ENCODE results near the gene HSF2.

The HSF2 gene, protein sequence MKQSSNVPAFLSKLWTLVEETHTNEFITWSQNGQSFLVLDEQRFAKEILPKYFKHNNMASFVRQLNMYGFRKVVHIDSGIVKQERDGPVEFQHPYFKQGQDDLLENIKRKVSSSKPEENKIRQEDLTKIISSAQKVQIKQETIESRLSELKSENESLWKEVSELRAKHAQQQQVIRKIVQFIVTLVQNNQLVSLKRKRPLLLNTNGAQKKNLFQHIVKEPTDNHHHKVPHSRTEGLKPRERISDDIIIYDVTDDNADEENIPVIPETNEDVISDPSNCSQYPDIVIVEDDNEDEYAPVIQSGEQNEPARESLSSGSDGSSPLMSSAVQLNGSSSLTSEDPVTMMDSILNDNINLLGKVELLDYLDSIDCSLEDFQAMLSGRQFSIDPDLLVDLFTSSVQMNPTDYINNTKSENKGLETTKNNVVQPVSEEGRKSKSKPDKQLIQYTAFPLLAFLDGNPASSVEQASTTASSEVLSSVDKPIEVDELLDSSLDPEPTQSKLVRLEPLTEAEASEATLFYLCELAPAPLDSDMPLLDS

GRCh38 chr6:122399348-122400120, at the start of gene HSF2:
Gene HSF2 (plus strand): TSS chr6:122399652. CDS start chr6:122399738, 86 bp downstream.
- H3K27me3 ChIP-seq (ENCODE audit: control insufficient read depth, insufficient read depth, low read length) = no peaks in the 10 kb centered on the region
- H3K9me3 ChIP-seq (ENCODE audit: control insufficient read depth, low read length) = no peaks in the 10 kb centered on the region
- peak within 1 kb of the TSS; percentile 85 for H3K9ac ChIP-seq (ENCODE audit: low read length)
- no peaks in the 10 kb centered on the region for H3K4me1 ChIP-seq (ENCODE audit: control insufficient read depth, insufficient read depth, low read length)
- no peaks in the 10 kb centered on the region for H3K36me3 ChIP-seq (ENCODE audit: control insufficient read depth, insufficient read depth, low read length)
- H3K4me3 ChIP-seq (ENCODE audit: low read length) = peak within 1 kb of the TSS; percentile 77

DNA sequence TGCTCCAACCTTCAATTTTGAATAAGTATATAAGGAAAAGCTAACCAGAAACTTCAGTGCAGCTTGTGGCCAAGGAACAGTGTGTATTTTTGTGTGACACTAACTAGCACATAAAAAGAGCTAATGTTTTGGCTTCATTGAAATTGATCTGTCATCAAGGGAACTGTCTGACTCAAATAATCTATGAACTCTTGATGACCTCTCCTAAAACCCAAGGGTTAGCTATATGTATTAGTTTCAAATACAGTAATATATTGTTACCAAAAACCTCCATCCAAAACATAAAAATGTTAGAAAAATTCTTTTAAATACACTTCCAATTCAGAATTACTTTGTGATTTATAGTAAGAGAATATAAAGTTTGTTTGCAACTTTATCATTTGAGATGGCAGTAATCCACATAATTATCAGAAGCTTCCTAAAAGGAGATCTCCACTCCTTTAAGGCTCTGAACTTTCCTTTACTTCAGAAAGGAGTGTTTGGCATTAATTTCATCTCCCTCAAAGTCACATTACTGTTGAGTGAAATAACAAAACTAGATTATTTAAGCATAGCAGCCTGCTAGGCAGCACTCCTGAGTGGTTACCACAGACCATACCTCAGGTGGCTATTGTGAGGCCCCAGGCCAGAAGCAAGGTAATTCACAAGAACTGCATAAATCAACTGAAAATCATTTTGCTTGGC, 46.3 kb upstream of the HSF2 start:
- H3K4me1 ChIP-seq (ENCODE audit: control insufficient read depth, insufficient read depth, low read length) = no peaks in the 10 kb centered on the region
- no peaks in the 10 kb centered on the region for H3K36me3 ChIP-seq (ENCODE audit: control insufficient read depth, insufficient read depth, low read length)
- H3K27me3 ChIP-seq (ENCODE audit: control insufficient read depth, insufficient read depth, low read length) = no peaks in the 10 kb centered on the region
- H3K9me3 ChIP-seq (ENCODE audit: control insufficient read depth, low read length) = no peaks in the 10 kb centered on the region
- no peak overlapping the region for H3K9ac ChIP-seq (ENCODE audit: low read length)
- no peak overlapping the region for H3K4me3 ChIP-seq (ENCODE audit: low read length)

GRCh38 chr6:122360809-122361208, 38.6 kb upstream of the HSF2 start:
- Histone ChIP-seq H3K4me1 (ENCODE audit: control insufficient read depth, insufficient read depth, low read length) (no peaks in the 10 kb centered on the region), H3K36me3 (ENCODE audit: control insufficient read depth, insufficient read depth, low read length) (no peaks in the 10 kb centered on the region), H3K27me3 (ENCODE audit: control insufficient read depth, insufficient read depth, low read length) (no peaks in the 10 kb centered on the region), H3K9ac (ENCODE audit: low read length) (no peak overlapping the region), H3K9me3 (ENCODE audit: control insufficient read depth, low read length) (no peaks in the 10 kb centered on the region), H3K4me3 (ENCODE audit: low read length) (no peak overlapping the region)

DNA sequence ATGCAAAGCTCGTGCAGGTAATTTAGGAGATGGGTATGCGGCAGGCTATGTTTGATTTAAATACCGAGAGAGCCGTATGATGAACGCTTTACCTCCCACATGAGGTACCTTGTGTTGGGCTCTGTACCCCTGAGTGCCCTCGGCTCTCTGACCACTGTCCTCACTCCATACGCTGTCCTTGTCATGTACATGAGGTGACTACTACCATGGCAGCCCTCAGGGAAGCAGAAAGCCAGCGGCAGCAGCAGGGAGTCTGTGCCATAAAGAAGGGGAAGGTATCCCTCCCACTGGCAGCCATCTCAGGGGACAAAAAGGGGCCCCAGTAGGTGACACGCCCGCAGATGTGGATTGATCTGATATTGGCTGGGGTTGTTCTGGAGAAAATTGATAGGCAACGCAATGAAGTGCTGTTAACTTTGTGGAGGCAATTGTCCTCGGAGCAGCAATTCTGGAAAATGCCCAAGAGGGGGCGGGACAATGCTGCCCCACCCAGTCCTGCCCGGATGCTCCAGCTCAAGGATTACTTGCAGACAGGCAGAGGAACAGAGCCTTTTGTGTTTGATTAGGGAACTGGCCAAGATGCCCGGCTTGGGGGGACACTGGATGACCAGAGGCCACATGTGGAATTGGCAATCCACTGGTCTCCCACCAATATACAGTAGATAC, 38.0 kb upstream of the HSF2 start:
- H3K36me3 ChIP-seq (ENCODE audit: control insufficient read depth, insufficient read depth, low read length) = no peaks in the 10 kb centered on the region
- H3K9ac ChIP-seq (ENCODE audit: low read length) = no peak overlapping the region
- H3K4me1 ChIP-seq (ENCODE audit: control insufficient read depth, insufficient read depth, low read length) = no peaks in the 10 kb centered on the region
- H3K9me3 ChIP-seq (ENCODE audit: control insufficient read depth, low read length) = no peaks in the 10 kb centered on the region
- H3K4me3 ChIP-seq (ENCODE audit: low read length) = no peak overlapping the region
- H3K27me3 ChIP-seq (ENCODE audit: control insufficient read depth, insufficient read depth, low read length) = no peaks in the 10 kb centered on the region

GRCh38 chr6:122363769-122364483, 35.5 kb upstream of the HSF2 start:
- H3K9me3 ChIP-seq (ENCODE audit: control insufficient read depth, low read length) = no peaks in the 10 kb centered on the region
- H3K4me3 ChIP-seq (ENCODE audit: low read length) = no peak overlapping the region
- H3K4me1 ChIP-seq (ENCODE audit: control insufficient read depth, insufficient read depth, low read length) = no peaks in the 10 kb centered on the region

DNA sequence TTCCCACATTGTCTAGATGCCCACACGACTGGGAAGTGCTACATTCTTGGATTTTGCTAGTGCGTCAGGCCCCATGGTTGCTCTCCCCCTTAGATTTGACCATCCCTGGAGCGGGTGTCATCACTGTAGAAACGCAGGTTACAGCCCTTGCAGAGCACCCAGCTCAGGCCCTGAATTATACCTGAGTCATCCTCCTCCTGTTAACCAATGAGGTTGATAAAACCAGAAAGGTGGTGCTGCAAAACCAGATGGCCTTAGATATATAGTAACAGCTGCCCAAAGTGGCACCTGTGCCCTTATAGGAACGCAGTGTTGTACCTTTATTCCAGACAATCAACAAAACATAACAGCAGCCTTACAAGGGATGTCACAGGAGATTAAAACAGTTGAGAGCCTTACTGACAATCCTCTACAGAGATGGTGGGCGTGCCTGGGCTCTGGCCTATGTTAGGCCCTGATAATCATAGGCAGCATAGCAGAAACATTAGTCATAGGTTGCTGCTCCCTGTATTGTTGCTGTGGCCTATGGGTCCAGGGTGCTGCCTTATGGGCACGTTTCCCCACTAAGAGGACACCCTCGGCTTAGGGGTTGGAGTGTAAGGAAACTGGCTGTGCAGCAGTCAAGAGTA, 33.6 kb upstream of the HSF2 start:
- no peaks in the 10 kb centered on the region for H3K27me3 ChIP-seq (ENCODE audit: control insufficient read depth, insufficient read depth, low read length)
- H3K9me3 ChIP-seq (ENCODE audit: control insufficient read depth, low read length) = no peaks in the 10 kb centered on the region
- no peaks in the 10 kb centered on the region for H3K4me1 ChIP-seq (ENCODE audit: control insufficient read depth, insufficient read depth, low read length)
- no peaks in the 10 kb centered on the region for H3K36me3 ChIP-seq (ENCODE audit: control insufficient read depth, insufficient read depth, low read length)
- no peak overlapping the region for H3K9ac ChIP-seq (ENCODE audit: low read length)
- no peak overlapping the region for H3K4me3 ChIP-seq (ENCODE audit: low read length)

More at GRCh38 chr6:122363769-122364483, 35.5 kb upstream of the HSF2 start:
- H3K9ac ChIP-seq (ENCODE audit: low read length) = no peak overlapping the region
- H3K27me3 ChIP-seq (ENCODE audit: control insufficient read depth, insufficient read depth, low read length) = no peaks in the 10 kb centered on the region
- H3K36me3 ChIP-seq (ENCODE audit: control insufficient read depth, insufficient read depth, low read length) = no peaks in the 10 kb centered on the region

DNA sequence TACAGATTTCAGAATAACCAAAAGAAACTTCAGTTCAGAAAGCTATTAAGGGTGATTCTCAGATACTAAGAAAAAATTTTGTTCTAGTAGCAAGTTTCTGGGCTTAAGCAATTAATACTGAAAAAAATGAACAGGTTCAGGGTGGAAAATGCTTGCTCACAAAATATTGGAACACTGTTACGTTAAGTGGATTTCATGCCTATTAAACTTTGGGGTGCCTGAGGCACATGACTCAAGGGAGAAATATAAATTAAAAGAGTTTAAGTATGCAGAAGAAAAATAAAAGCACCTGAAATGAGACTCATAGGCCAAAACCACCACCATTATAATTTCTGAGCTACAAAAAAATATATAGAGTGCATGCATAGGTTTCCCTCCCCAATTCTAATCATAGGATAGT, 32.3 kb upstream of the HSF2 start:
- Histone ChIP-seq H3K4me3 (ENCODE audit: low read length) (no peak overlapping the region), H3K9ac (ENCODE audit: low read length) (no peak overlapping the region), H3K4me1 (ENCODE audit: control insufficient read depth, insufficient read depth, low read length) (no peaks in the 10 kb centered on the region), H3K9me3 (ENCODE audit: control insufficient read depth, low read length) (no peaks in the 10 kb centered on the region), H3K36me3 (ENCODE audit: control insufficient read depth, insufficient read depth, low read length) (no peaks in the 10 kb centered on the region), H3K27me3 (ENCODE audit: control insufficient read depth, insufficient read depth, low read length) (no peaks in the 10 kb centered on the region)

DNA sequence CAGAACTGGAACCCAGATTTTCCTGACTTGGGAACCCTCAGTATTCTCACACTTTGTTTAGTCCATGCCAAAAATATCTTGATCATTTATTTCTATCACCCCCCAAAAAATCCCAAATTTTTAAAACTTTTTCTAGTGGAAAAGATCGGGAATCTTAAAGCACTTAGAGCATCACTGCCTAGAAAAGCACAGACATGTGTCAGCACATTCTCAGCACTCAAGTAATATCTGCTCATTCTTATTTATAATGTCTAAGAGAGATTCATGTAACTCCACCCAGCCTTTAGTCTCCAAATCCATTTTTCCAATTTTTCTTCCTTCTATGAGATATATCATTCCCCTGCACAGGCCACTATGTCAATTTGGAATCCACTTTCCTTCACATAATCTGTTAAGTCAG, 29.9 kb upstream of the HSF2 start:
- no peaks in the 10 kb centered on the region for H3K27me3 ChIP-seq (ENCODE audit: control insufficient read depth, insufficient read depth, low read length)
- H3K36me3 ChIP-seq (ENCODE audit: control insufficient read depth, insufficient read depth, low read length) = no peaks in the 10 kb centered on the region
- H3K9me3 ChIP-seq (ENCODE audit: control insufficient read depth, low read length) = no peaks in the 10 kb centered on the region
- H3K4me3 ChIP-seq (ENCODE audit: low read length) = no peak overlapping the region
- H3K4me1 ChIP-seq (ENCODE audit: control insufficient read depth, insufficient read depth, low read length) = no peaks in the 10 kb centered on the region
- H3K9ac ChIP-seq (ENCODE audit: low read length) = no peak overlapping the region

- no peak overlapping the region for H3K4me3 ChIP-seq (ENCODE audit: low read length)
- no peaks in the 10 kb centered on the region for H3K4me1 ChIP-seq (ENCODE audit: control insufficient read depth, insufficient read depth, low read length)
- no peak overlapping the region for H3K9ac ChIP-seq (ENCODE audit: low read length)
- no peaks in the 10 kb centered on the region for H3K9me3 ChIP-seq (ENCODE audit: control insufficient read depth, low read length)
- H3K27me3 ChIP-seq (ENCODE audit: control insufficient read depth, insufficient read depth, low read length) = no peaks in the 10 kb centered on the region
- H3K36me3 ChIP-seq (ENCODE audit: control insufficient read depth, insufficient read depth, low read length) = no peaks in the 10 kb centered on the region
Measured at GRCh38 chr6:122372647-122373046, 26.8 kb upstream of the HSF2 start.

DNA sequence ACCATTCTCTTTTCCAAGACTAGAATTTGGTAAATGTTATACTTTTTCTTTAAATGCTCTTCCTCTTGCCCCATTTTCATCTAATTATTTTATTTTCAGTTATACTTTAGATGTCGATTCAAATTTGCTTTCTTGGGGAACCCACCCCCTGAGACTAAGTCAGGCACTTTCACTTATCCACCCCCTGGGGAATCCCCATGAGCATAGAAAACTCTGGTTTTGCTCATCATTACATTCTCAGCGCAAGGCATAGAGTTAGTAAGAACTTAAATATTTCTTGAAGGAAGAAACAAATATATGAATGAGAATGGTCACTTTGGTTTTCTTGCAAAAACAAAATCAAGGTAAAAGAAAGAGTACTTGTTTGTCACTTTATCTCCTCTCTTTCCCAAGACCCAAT, 25.1 kb upstream of the HSF2 start:
- no peak overlapping the region for H3K4me3 ChIP-seq (ENCODE audit: low read length)
- H3K9ac ChIP-seq (ENCODE audit: low read length) = no peak overlapping the region
- no peaks in the 10 kb centered on the region for H3K9me3 ChIP-seq (ENCODE audit: control insufficient read depth, low read length)
- no peaks in the 10 kb centered on the region for H3K27me3 ChIP-seq (ENCODE audit: control insufficient read depth, insufficient read depth, low read length)
- H3K4me1 ChIP-seq (ENCODE audit: control insufficient read depth, insufficient read depth, low read length) = no peaks in the 10 kb centered on the region
- no peaks in the 10 kb centered on the region for H3K36me3 ChIP-seq (ENCODE audit: control insufficient read depth, insufficient read depth, low read length)

- H3K4me3 ChIP-seq (ENCODE audit: low read length) = no peak overlapping the region
- no peak overlapping the region for H3K9ac ChIP-seq (ENCODE audit: low read length)
- no peaks in the 10 kb centered on the region for H3K9me3 ChIP-seq (ENCODE audit: control insufficient read depth, low read length)
- no peaks in the 10 kb centered on the region for H3K27me3 ChIP-seq (ENCODE audit: control insufficient read depth, insufficient read depth, low read length)
- H3K36me3 ChIP-seq (ENCODE audit: control insufficient read depth, insufficient read depth, low read length) = no peaks in the 10 kb centered on the region
- H3K4me1 ChIP-seq (ENCODE audit: control insufficient read depth, insufficient read depth, low read length) = no peaks in the 10 kb centered on the region
Measured at GRCh38 chr6:122376246-122376645, 23.2 kb upstream of the HSF2 start.
